Measurements from ENCODE around the gene LAMB2. TPM values are rescaled to one million over a fixed set of nuclear protein-coding genes. Genes with fewer than 3 reads are reported as not detected.

LAMB2 gene
- total RNA-seq, 4 donors from 2014 or later = 312 to 485 (median 356) TPM

DNA sequence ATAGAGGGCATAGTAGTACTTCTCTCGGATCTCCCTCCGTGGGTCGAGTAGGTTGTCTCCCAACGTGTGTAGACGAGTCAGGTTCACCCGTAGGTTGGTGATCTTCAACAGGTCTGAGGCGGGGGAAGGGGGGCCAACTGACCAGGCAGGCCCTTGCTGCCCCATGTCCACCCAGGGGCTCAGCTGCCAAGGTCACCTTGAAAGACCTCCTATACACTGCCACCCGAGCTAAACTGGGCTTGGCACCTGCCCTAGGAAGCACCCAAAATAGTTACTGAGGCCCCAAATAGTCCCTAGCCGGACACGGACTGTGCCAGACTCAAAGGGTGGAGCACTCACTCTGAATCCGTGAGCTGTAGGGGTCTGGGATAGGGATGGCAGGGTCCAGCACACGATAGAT, 1.8 kb downstream of the LAMB2 start:
- H3K4me3 ChIP-seq (ENCODE audit: low read depth, poor library complexity, severe bottlenecking) = no peak overlapping the region
- TF ChIP-seq POLR2A (IDR thresholded peaks at IDR 0.05) = no peak
- TF ChIP-seq, protein P1, sequence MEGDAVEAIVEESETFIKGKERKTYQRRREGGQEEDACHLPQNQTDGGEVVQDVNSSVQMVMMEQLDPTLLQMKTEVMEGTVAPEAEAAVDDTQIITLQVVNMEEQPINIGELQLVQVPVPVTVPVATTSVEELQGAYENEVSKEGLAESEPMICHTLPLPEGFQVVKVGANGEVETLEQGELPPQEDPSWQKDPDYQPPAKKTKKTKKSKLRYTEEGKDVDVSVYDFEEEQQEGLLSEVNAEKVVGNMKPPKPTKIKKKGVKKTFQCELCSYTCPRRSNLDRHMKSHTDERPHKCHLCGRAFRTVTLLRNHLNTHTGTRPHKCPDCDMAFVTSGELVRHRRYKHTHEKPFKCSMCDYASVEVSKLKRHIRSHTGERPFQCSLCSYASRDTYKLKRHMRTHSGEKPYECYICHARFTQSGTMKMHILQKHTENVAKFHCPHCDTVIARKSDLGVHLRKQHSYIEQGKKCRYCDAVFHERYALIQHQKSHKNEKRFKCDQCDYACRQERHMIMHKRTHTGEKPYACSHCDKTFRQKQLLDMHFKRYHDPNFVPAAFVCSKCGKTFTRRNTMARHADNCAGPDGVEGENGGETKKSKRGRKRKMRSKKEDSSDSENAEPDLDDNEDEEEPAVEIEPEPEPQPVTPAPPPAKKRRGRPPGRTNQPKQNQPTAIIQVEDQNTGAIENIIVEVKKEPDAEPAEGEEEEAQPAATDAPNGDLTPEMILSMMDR (IDR thresholded peaks at IDR 0.05) = no peak
- DNase-seq (ENCODE audit: low spot score in 2 of 2) = no peak
- WGBS, 2 donors = 72% methylated on average over 12 of the region's 12 CpGs
- intact Hi-C loops (cut with DNase I; ENCODE audit: low total_unique reads) = no loop called here

DNA sequence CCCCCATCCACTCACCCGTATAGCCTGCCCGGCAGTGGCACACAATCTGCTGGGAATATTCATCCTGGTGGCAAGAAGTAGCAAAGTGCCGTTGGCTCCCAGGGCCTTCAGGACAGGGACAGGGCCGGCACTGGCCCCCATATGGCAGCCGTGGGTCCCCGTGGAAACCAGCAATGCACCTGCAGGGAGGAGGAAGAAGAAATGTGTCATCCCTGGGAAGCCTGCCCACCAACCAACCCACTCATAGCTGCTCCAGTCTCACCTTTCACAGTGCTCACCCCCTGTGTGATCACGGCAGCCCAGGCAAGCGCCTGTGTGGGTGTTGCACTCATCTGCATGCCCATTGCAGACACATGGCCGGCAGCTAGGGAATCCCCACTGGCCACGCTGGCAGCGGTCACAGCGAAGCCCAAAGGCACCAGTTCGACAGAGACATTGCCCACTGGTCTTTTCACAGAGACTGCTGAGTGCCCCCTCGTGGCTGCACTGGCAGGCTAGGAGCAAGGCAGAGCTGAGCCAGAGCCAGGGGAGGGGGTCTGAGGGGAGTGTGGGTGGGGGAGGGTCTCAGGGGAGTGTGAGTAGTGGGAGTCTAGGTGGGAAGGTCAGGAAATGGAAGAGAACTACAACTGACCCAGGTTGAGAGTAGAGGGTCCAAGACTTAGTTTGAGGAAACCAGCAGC, 7.7 kb downstream of the LAMB2 start:
- intact Hi-C loops (cut with DNase I; ENCODE audit: low total_unique reads) = no loop called here
- TF ChIP-seq POLR2A (IDR thresholded peaks at IDR 0.05) = no peak
- TF ChIP-seq, protein P1 (IDR thresholded peaks at IDR 0.05) = no peak
- DNase-seq (ENCODE audit: low spot score in 2 of 2) = no peak
- 82 to 84% methylated on average over 11 to 14 of the region's 14 CpGs for whole genome bisulfite sequencing, 2 donors
- no peak overlapping the region for H3K4me3 ChIP-seq (ENCODE audit: low read depth, poor library complexity, severe bottlenecking)

DNA sequence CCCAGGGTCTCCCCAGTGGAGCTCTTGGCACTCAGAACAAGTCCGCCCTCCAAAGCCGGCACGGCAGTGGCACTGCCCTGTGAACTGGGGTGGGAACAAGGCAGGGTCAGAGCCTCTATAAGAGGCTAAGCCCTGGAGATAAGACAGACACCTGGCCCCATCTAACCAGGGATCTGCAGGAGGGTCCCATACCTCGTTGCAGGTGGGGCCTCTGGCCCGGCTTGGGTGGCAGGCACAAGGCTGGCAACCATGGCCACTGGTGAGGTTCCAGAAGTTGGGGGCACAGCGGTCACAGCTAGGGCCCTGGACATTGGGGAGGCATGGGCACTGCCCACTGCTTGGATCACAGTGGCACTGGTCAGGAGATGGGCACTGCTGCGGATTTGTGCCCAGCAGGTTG, 8.6 kb downstream of the LAMB2 start:
- no peak overlapping the region for H3K4me3 ChIP-seq (ENCODE audit: low read depth, poor library complexity, severe bottlenecking)
- DNase-seq (ENCODE audit: low spot score in 2 of 2) = no peak
- no peak for TF ChIP-seq POLR2A (IDR thresholded peaks at IDR 0.05)
- TF ChIP-seq, protein P1 (IDR thresholded peaks at IDR 0.05) = no peak
- intact Hi-C loops (cut with DNase I; ENCODE audit: low total_unique reads) = no loop called here
- 89 to 92% methylated on average over 2 to 7 of the region's 7 CpGs for WGBS, 2 donors

DNA sequence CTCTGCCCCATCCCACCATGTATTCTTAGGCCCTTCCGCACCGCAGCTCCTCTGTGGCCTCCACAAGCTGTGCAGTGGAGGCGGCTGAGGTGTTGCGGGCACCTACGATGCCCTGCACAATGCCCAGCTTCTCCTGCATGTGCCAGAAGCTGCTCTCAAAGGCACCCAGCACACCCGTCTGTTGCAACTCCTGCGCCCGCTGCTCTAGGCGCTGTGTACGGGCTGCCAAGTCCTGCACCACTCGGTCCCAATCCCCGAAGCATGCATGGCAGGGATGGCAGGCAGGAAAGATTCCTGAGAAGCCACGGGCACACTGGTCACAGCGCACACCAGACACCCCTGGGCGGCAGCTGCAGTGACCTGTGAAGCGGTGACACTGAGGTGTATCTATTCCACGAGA, 9.2 kb downstream of the LAMB2 start:
- no peak overlapping the region for H3K4me3 ChIP-seq (ENCODE audit: low read depth, poor library complexity, severe bottlenecking)
- WGBS, 2 donors = 89 to 92% methylated on average over 15 to 17 of the region's 17 CpGs
- intact Hi-C loops (cut with DNase I; ENCODE audit: low total_unique reads) = no loop called here
- TF ChIP-seq, protein P1 (IDR thresholded peaks at IDR 0.05) = no peak
- TF ChIP-seq POLR2A (IDR thresholded peaks at IDR 0.05) = no peak
- no peak for DNase-seq (ENCODE audit: low spot score in 2 of 2)

DNA sequence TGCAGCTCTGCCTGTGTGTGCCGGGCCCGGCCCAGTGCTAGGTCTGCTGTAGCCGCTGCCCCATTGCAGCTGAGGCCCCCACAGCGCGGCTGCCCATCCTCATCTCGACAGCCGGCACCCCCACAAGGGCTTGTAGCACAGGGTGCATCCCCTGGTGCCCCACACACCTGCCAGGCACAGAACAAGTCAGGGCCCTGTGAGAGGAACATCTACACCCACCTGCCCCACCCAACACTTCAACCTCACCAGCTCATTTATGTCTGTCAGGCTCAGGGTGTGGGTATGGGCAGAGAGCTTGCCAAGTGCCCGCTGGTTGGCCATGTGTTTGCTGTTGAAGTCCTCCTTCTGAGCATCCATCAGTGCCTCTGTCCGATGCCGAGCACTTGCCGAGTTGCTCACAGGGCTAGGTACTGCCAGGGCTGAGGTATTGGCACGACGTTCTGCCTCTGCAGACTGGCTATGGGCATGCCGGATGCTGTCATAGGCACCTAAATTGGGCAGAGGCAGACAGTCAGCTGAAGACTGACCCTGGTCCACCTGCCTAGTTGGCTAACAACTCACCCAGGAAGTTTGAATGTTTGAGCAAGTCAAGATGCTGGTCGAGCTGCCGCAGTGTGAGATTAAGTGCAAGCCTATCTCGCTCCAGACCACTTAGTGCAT, 9.8 kb downstream of the LAMB2 start:
- whole genome bisulfite sequencing, 2 donors = 89 to 93% methylated on average over 16 to 17 of the region's 17 CpGs

More for the DNA sequence above, 9.8 kb downstream of the LAMB2 start:
- intact Hi-C loops (cut with DNase I; ENCODE audit: low total_unique reads) = no loop called here
- no peak for DNase-seq (ENCODE audit: low spot score in 2 of 2)
- TF ChIP-seq, protein P1 (IDR thresholded peaks at IDR 0.05) = no peak
- TF ChIP-seq POLR2A (IDR thresholded peaks at IDR 0.05) = no peak
- H3K4me3 ChIP-seq (ENCODE audit: low read depth, poor library complexity, severe bottlenecking) = no peak overlapping the region

All from lower leg skin (tissue), 4 donors.